HCT116 (cell line): ENCODE results near the gene SLC30A9. TPM values are rescaled to one million over a fixed set of nuclear protein-coding genes. Genes with fewer than 3 reads are reported as not detected.
A peak's percentile ranks its signal among the peaks of the same experiment; 100 is the strongest.

Source experiments
- ATAC-seq: fragments of 200-7000 bp; cut with Tn5 transposase; 2 replicates; pipeline ENCODE4 v1.9.1; 2020; ENCODE audit warnings: mild to moderate bottlenecking, moderate library complexity
- BruUV-seq: library from RNA; stranded (reverse); fragments of 400-500 nt; replicated peaks from 2 replicates; lab custom pipeline; 2021; lab: Mats Ljungman, UMichigan
- CTCF ChIA-PET: fragments of 300-600 bp; sonication (Branson Sonifier 250); formaldehyde crosslinking; loops from one replicate; lab custom pipeline; 2021; ENCODE audit warnings: antibody characterized with exemption; lab: Charles Lee
- POLR2A ChIA-PET: fragments of 300-600, 350-600 bp; sonication (Branson Sonifier 250); formaldehyde crosslinking; loops from one replicate; lab custom pipeline; 2021; ENCODE audit warnings: antibody characterized with exemption; lab: Charles Lee
- RAD21 ChIA-PET, 2 experiments: fragments of 300-600 bp; sonication (Branson Sonifier 250); formaldehyde crosslinking; loops; one replicate each; lab custom pipeline; 2023; ENCODE audit warnings: low total read pairs in 2 of 2; ENCODE audit not compliant: uncharacterized antibody in 2 of 2, unreplicated experiment in 2 of 2, low non-redundant PET in 1 of 2; lab: Charles Lee
- DNase-seq: peaks from one replicate; pipeline ENCODE4 v3.0.0-alpha.2; 2010; ENCODE audit warnings: low read depth, low spot score
- H2AFZ ChIP-seq: fragments of 200-600 bp; shearing (Covaris generic), sonication (generic); 2 replicates; pipeline ENCODE4 v1.6.1; 2017; ENCODE audit warnings: low read depth, mixed run types, mixed read lengths, antibody characterized with exemption, low read length; ENCODE audit not compliant: poor library complexity, severe bottlenecking
- H3K27ac ChIP-seq: 2 replicates; pipeline ENCODE4 v1.5.1; 2012; ENCODE audit warnings: low read depth, low read length
- H3K27me3 ChIP-seq: fragments of 200-600 bp; sonication (generic); 2 replicates; pipeline ENCODE4 v1.6.1; 2016; ENCODE audit warnings: mixed run types, low read length, mixed read lengths; ENCODE audit not compliant: insufficient read depth
- H3K36me3 ChIP-seq, 2 experiments: fragments of 200-500 bp in 1 of 2; fragments of 200-600 bp in 1 of 2; sonication (Bioruptor generic) in 1 of 2; sonication (generic) in 1 of 2; 2 replicates each; pipeline versions ENCODE4 v1.5.1 to v1.6.1; 2014 to 2016; ENCODE audit warnings: low read length in 2 of 2, inconsistent platforms in 1 of 2, mixed read lengths in 1 of 2, mixed run types in 1 of 2; ENCODE audit not compliant: insufficient read depth in 2 of 2, control insufficient read depth in 1 of 2
- H3K4me1 ChIP-seq, 2 experiments: fragments of 200-600 bp in 1 of 2; sonication (generic) in 1 of 2; 2 replicates each; pipeline versions ENCODE4 v1.5.1 to v1.6.1; 2012 to 2017; ENCODE audit warnings: low read length in 2 of 2, inconsistent platforms in 1 of 2, mild to moderate bottlenecking in 1 of 2, mixed read lengths in 1 of 2, mixed run types in 1 of 2, moderate library complexity in 1 of 2; ENCODE audit not compliant: insufficient read depth in 2 of 2, control insufficient read depth in 1 of 2
- H3K4me2 ChIP-seq: fragments of 200-600 bp; sonication (generic); 2 replicates; pipeline ENCODE4 v1.6.1; 2017; ENCODE audit warnings: mixed run types, low read length, mixed read lengths
- H3K4me3 ChIP-seq, 2 experiments: fragments of 200-600 bp in 1 of 2; sonication (generic) in 1 of 2; replicated peaks in 1 of 2; 2 replicates each; pipeline ENCODE4 v1.5.1; 2011 to 2016; ENCODE audit warnings: low read length in 2 of 2, control low read depth in 1 of 2, low read depth in 1 of 2, mild to moderate bottlenecking in 1 of 2, mixed read lengths in 1 of 2, mixed run types in 1 of 2
- H3K79me2 ChIP-seq: fragments of 200-600 bp; sonication (generic); 2 replicates; pipeline ENCODE4 v1.6.1; 2017; ENCODE audit warnings: mild to moderate bottlenecking, mixed run types, low read length, moderate library complexity, mixed read lengths; ENCODE audit not compliant: insufficient read depth
- H3K9ac ChIP-seq: fragments of 200-600 bp; sonication (generic); 2 replicates; pipeline ENCODE4 v1.6.1; 2016; ENCODE audit warnings: low read length, mixed read lengths
- H3K9me2 ChIP-seq: fragments of 200-600 bp; sonication (generic), shearing (Covaris generic); 2 replicates; pipeline ENCODE4 v1.6.1; 2017; ENCODE audit warnings: mixed run types, mild to moderate bottlenecking, moderate library complexity; ENCODE audit not compliant: insufficient read depth
- H3K9me3 ChIP-seq, 2 experiments: fragments of 200-500 bp in 1 of 2; fragments of 200-600 bp in 1 of 2; sonication (Bioruptor generic) in 1 of 2; sonication (generic) in 1 of 2; 2 replicates each; pipeline ENCODE4 v1.6.1; 2014 to 2017; ENCODE audit warnings: low read length in 2 of 2, mixed read lengths in 2 of 2, inconsistent platforms in 1 of 2, low read depth in 1 of 2, mild to moderate bottlenecking in 1 of 2, mixed run types in 1 of 2, moderate library complexity in 1 of 2; ENCODE audit not compliant: control insufficient read depth in 1 of 2, insufficient read depth in 1 of 2
- H4K20me1 ChIP-seq: fragments of 200-600 bp; sonication (generic), shearing (Covaris generic); 2 replicates; pipeline ENCODE4 v1.6.1; 2017; ENCODE audit warnings: mixed run types, mild to moderate bottlenecking, moderate library complexity; ENCODE audit not compliant: insufficient read depth
- CBX3 ChIP-seq: IDR thresholded peaks from 2 replicates; pipeline ENCODE4 v1.6.1; 2012; ENCODE audit warnings: low read depth
- CEBPB ChIP-seq: IDR thresholded peaks from 2 replicates; pipeline ENCODE4 v1.6.1; 2012; ENCODE audit warnings: low read depth
- EGR1 ChIP-seq: IDR thresholded peaks from 2 replicates; pipeline ENCODE4 v1.6.1; 2012; ENCODE audit warnings: low read depth
- EZH2 ChIP-seq: fragments of 200-600 bp; sonication (generic); IDR thresholded peaks from 2 replicates; pipeline ENCODE4 v1.6.1; 2017; ENCODE audit warnings: antibody characterized with exemption, mixed run types
- EZH2phosphoT487 ChIP-seq: fragments of 200-600 bp; IDR thresholded peaks from 2 replicates; pipeline ENCODE4 v1.6.1; 2018; ENCODE audit warnings: antibody characterized with exemption, borderline replicate concordance
- JUND ChIP-seq: IDR thresholded peaks from 2 replicates; pipeline ENCODE4 v1.6.1; 2012
- POLR2AphosphoS5 ChIP-seq: IDR thresholded peaks from 2 replicates; pipeline ENCODE4 v1.6.1; 2011; ENCODE audit warnings: mild to moderate bottlenecking, low read depth, low read length, moderate library complexity
- RAD21 ChIP-seq: IDR thresholded peaks from 2 replicates; pipeline ENCODE4 v1.6.1; 2012; ENCODE audit warnings: low read depth, mild to moderate bottlenecking
- SIN3A ChIP-seq: IDR thresholded peaks from 2 replicates; pipeline ENCODE4 v1.6.1; 2012; ENCODE audit warnings: low read depth
- SP1 ChIP-seq: IDR thresholded peaks from 2 replicates; pipeline ENCODE4 v1.6.1; 2012; ENCODE audit warnings: low read depth
- ZFX ChIP-seq: fragments of 450-650 bp; IDR thresholded peaks from 2 replicates; pipeline ENCODE4 v1.6.1; 2017
- intact Hi-C: fragments of 100-400 bp; cut with micrococcal nuclease; formaldehyde crosslinking; loops from 2 replicates; pipeline ENCODE4 v1.10.0; 2022
- total RNA-seq: library from RNA; stranded (reverse); gene quantifications from one replicate; pipeline ENCODE4 v1.2.1, GENCODE V29; 2021; ENCODE audit not compliant: unreplicated experiment
- TF ChIP-seq, protein P1 (sequence below): IDR thresholded peaks from 2 replicates; pipeline ENCODE4 v1.6.1; 2012
- TF ChIP-seq, protein P2 (sequence below), 3 experiments: fragments of 200-600 bp in 1 of 3; sonication (generic) in 1 of 3; IDR thresholded peaks in 2 of 3; conservative IDR thresholded peaks in 1 of 3; 2 replicates each; pipeline ENCODE4 v1.5.1; 2012 to 2017; ENCODE audit warnings: low read depth in 2 of 3, low read length in 2 of 3, antibody characterized with exemption in 1 of 3, borderline replicate concordance in 1 of 3, control low read depth in 1 of 3, mild to moderate bottlenecking in 1 of 3, mixed read lengths in 1 of 3, mixed run types in 1 of 3, moderate library complexity in 1 of 3; ENCODE audit not compliant: insufficient read depth in 1 of 3

The SLC30A9 gene
- total RNA-seq, 1 experiment from 2014 or later: 67.4 TPM

DNA sequence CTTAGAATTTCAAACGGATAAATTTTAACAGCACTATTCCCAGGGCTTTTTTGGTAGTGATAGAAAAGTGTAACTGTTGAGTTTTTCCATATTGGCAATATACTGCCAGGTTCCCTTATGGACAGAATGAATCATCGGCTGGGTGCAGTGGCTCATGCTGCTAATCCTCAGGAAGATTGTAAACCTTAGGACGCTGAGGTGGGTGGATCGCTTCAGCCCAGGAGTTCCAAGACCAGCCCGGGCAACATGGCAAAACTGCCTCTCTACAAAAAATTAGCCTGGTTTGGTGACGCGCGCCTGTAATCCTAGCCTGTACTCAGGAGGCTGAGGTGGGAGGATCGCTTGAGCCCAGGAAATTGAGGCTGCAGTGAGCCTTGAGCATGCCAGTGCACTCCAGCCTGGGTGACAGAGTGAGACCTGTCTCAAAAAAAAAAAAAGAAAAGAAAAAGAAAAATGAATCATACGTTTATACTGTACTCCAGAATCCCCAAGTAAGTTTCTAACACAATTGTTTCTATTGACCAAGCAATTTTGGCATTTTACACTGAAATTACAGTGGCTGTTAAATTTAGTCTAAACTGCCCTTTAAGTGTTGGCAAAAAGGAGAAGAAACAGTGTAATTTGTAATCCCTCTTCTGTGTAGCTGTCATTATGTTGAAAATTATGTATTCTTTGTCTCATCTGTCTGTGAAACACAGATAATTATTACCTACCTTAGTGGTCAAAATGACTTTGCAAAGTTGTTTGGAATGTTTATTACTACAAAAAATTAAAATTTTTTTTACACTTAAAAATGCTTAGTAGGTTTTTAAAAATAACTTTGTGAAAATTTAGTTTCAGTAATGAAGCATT is 1.8 kb downstream of the SLC30A9 start:
- no peaks in the 10 kb centered on the region for H3K9me2 ChIP-seq
- intact Hi-C loops: loop anchor here (5.0 kb wide), 1 partner anchor 290 kb away; no protein-coding TSS in a partner anchor
- TF ChIP-seq JUND (no peak), SP1 (no peak), CBX3 (no peak), CEBPB (no peak), ZFX (no peak), POLR2AphosphoS5 (no peak), EGR1 (no peak)
- TF ChIP-seq, all 23 proteins: peak for 0
- POLR2A ChIA-PET: no interaction called here
- Histone ChIP-seq H3K79me2 (peaks cover 36% of the 10 kb centered on the region), H3K9me3 (no peaks in the 10 kb centered on the region), H3K27ac (no peak overlapping the region), H2AFZ (no peak overlapping the region), H3K4me2 (peak overlapping the region; percentile 95), H3K9ac (no peak overlapping the region), H3K4me3 (peak overlapping the region; percentile 11 to 99), H3K36me3 (no peaks in the 10 kb centered on the region), H3K27me3 (no peaks in the 10 kb centered on the region), H3K4me1 (peaks cover 0 to 13% of the 10 kb centered on the region in 2 experiments; a peak in 2 of 4 replicates), H4K20me1 (peaks cover 2% of the 10 kb centered on the region; the same call in 1 of the 2 replicates)
- no peak for DNase-seq
- no peak for ATAC-seq
- CTCF ChIA-PET: interaction anchor here (1.5 kb wide), 1 partner anchor 288 kb away, joined by 3 read pairs; no protein-coding TSS in a partner anchor
- BruUV-seq: no TSS peak
- RAD21 ChIA-PET: no interaction called here

DNA sequence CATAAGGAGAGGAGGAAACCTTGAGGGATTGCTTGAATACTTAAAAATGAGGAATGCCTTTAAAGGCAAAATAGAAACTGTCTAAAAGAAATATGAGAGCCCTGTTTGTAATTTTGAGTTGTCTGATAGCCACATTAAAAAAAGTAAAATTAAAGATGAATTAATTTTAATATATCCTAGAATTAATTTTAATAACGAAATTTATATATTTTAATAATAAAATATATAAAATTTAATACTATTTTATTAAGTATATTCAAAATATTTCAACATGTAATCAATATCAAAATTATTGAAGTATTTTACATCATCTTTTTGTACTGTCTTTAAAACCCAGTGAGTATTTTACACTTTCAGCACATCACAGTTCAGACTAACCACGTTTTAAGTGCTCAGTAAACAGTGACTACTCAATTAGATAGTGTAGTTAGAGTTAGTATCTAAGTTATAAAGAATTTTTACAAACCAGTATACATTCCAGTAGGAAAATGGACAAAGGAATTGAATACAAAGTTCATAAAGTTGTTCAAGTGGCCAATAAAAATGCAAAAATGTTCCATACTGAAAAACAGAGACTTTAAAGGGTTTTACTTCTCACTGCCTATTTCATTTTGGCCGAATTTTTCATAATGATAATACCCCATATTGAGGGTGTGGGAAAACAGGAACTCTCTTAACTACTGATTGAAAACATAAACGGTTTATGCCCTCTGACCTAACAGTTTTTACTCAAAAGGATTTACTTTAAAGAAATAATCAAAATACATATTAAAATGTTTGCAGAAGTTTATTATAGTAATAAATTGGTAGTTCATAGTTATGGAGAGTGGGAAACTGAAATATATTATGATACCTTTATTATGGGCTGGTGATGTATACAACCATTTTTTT is 2.9 kb downstream of the SLC30A9 start:
- ATAC-seq: no peak
- H4K20me1 ChIP-seq: peaks cover 3% of the 10 kb centered on the region; the same call in 1 of the 2 replicates
- ChIA-PET POLR2A (no interaction called here), CTCF (no interaction called here), RAD21 (no interaction called here)
- peaks cover 0 to 13% of the 10 kb centered on the region in 2 experiments; a peak in 2 of 4 replicates for H3K4me1 ChIP-seq
- TF ChIP-seq SIN3A (no peak), SP1 (no peak), EZH2phosphoT487 (no peak), EZH2 (no peak), RAD21 (no peak)
- TF ChIP-seq, protein P1, sequence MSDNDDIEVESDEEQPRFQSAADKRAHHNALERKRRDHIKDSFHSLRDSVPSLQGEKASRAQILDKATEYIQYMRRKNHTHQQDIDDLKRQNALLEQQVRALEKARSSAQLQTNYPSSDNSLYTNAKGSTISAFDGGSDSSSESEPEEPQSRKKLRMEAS: no peak
- TF ChIP-seq, protein P2, sequence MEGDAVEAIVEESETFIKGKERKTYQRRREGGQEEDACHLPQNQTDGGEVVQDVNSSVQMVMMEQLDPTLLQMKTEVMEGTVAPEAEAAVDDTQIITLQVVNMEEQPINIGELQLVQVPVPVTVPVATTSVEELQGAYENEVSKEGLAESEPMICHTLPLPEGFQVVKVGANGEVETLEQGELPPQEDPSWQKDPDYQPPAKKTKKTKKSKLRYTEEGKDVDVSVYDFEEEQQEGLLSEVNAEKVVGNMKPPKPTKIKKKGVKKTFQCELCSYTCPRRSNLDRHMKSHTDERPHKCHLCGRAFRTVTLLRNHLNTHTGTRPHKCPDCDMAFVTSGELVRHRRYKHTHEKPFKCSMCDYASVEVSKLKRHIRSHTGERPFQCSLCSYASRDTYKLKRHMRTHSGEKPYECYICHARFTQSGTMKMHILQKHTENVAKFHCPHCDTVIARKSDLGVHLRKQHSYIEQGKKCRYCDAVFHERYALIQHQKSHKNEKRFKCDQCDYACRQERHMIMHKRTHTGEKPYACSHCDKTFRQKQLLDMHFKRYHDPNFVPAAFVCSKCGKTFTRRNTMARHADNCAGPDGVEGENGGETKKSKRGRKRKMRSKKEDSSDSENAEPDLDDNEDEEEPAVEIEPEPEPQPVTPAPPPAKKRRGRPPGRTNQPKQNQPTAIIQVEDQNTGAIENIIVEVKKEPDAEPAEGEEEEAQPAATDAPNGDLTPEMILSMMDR (IDR thresholded peaks at IDR 0.05 in 2 of 3, conservative IDR thresholded peaks at IDR 0.05 in 1 of 3; ENCODE audit: borderline replicate concordance in 1 of 3, insufficient read depth in 1 of 3, low read depth in 2 of 3, low read length in 2 of 3): no peak
- no peak overlapping the region for H3K4me3 ChIP-seq
- H3K9ac ChIP-seq: no peak overlapping the region
- no TSS peak for BruUV-seq
- no peaks in the 10 kb centered on the region for H3K9me2 ChIP-seq
- DNase-seq: no peak
- H3K27me3 ChIP-seq: no peaks in the 10 kb centered on the region
- H3K4me2 ChIP-seq: no peak overlapping the region
- H2AFZ ChIP-seq: no peak overlapping the region
- H3K36me3 ChIP-seq: no peaks in the 10 kb centered on the region
- no peaks in the 10 kb centered on the region for H3K9me3 ChIP-seq
- intact Hi-C loops: loop anchor here (5.0 kb wide), 1 partner anchor 289 kb away; no protein-coding TSS in a partner anchor
- H3K27ac ChIP-seq: no peak overlapping the region
- H3K79me2 ChIP-seq: peaks cover 39% of the 10 kb centered on the region
